HL-60/S4 treated with phorbol 12-myristate 13-acetate at 8.2 ng/mL for 4 days and 3 days (cell line): ENCODE data around the gene PRRT3.

ENCODE experiments used
- in situ Hi-C: fragments of 300-500 bp; cut with MboI; formaldehyde crosslinking; loops from 2 replicates; pipeline ENCODE4 v1.15.0; 2022; ENCODE audit warnings: low sequenced_read_pairs

Gene PRRT3

GRCh38 chr3:9951962-9952805 is at the start of gene PRRT3:
Gene PRRT3, minus strand, starts transcription at chr3:9952408. Its CDS starts 2,293 bp downstream, at chr3:9950115.
- in situ Hi-C loops, result no loop called here

DNA sequence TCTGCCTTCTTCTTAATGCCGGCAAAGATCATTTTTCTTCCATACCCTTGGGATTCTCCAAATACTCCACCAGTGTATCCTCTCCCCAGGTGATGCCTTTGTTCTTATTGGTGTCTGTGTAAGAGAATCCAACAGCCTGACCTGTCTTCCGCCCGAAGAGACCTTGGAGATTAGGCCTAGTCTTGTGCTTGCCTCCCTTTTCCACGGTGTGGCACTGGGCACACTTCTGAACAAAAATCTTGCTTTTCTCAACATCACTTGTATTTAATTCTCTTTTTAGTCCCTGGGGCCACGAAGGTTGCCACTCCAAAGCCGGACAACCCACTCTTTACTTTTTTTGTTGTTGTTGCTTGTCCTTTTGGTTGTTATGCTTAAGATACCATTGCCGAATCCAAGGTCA is 48.5 kb upstream of the PRRT3 start:
- in situ Hi-C loops, result no loop called here

DNA sequence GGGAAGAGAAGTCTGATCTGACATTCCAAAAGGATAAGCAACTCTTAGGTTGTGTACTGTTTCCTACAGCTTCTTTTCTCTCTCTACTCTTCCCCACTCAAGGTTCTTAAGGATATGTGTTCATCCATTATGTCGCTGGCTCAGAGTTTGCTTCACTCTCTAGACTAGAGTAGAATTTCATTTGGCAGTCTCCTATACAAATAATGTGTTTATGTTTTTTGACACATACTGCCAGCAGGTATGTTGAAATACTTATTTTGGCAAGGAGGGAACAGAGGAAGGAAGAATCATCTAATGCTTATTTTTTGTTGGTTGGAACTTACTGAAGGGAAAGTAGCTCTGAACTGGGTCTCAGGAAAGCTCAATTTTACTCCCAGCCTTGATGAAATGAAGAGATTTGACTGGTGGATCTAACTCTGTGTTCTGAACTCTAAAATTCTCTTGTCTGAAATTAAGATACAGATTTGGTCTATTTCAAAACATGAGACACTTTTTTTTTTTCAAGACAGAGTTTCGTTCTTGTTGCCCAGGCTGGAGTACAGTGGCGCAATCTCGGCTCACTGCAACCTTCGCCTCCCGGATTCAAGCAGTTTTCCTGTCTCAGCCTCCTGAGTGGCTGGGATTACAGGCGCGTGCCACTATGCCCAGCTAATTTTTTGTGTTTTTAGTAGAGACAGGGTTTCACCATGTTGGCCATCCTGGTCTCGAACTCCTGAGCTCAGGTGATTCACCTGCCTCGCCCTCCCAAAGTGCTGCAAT is 42.1 kb upstream of the PRRT3 start:
- in situ Hi-C loops, result no loop called here

DNA sequence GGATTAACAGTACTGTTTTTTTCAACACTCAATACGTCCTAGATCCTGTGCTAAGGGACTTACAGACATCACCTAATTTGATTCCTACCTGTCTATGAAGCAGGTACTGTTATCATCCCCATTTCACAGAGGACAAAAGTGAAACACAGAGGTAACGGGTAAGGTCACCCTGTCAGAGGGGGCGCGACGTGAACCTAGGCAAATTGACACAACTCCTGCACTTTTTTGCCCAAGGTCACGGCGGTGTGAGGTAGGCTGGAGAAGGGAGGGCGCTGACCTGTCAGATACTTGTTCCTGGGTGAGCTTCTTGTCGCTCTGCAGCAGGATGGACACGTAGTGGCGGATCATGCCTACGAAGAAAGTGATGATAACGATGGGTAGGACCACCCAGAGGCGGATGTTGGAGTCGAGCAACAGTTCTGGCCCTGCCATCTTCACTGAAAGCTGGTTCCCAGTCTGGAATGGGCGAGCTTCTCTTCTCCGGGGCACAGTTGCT is 34.1 kb upstream of the PRRT3 start:
- in situ Hi-C loops, result no loop called here

DNA sequence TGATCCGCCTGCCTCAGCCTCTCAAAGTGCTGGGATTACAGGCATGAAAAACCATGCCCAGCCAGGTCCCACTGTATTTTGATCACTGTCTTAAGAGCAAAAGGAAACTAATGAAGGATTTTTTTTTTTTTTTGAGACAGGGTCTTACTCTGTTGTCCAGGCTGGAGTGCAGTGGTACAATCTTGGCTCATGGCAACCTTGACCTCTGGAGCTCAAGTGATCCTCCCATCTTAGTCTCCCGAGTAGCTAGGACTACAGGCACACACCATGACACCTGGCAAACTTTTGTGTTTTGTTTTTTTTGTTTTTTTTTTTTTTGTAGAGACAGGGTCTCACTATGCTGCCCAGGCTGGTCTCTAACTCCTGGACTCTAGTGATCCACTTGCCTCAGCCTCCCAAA is 28.0 kb upstream of the PRRT3 start:
- in situ Hi-C loops, result no loop called here

DNA sequence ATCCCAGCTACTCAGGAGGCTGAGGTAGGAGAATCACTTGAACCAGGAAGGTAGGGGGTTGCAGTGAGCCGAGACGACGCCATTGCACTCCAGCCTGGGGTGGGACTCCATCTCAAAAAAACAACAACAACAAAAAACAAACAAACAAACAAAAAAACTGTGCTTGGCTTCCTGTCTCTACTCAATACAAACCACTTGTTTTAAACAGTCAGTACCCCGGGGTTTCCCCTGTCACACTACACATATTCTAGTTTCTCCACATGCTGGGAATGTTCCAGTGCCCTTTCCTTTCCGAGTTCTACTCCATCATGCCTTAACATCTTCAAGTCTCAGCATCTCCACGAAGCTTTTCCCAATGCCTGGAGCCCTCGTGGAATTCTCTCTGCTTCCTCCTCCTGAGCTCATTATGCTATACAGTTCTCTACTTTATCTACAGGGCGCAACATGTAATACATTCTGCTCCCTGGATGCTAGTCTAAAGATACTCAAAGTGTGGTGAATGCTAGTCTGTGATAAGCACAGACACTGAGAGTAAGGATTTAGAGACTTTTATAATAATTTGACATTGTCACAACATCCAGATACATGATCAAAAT is 26.6 kb upstream of the PRRT3 start:
- in situ Hi-C loops, result no loop called here

DNA sequence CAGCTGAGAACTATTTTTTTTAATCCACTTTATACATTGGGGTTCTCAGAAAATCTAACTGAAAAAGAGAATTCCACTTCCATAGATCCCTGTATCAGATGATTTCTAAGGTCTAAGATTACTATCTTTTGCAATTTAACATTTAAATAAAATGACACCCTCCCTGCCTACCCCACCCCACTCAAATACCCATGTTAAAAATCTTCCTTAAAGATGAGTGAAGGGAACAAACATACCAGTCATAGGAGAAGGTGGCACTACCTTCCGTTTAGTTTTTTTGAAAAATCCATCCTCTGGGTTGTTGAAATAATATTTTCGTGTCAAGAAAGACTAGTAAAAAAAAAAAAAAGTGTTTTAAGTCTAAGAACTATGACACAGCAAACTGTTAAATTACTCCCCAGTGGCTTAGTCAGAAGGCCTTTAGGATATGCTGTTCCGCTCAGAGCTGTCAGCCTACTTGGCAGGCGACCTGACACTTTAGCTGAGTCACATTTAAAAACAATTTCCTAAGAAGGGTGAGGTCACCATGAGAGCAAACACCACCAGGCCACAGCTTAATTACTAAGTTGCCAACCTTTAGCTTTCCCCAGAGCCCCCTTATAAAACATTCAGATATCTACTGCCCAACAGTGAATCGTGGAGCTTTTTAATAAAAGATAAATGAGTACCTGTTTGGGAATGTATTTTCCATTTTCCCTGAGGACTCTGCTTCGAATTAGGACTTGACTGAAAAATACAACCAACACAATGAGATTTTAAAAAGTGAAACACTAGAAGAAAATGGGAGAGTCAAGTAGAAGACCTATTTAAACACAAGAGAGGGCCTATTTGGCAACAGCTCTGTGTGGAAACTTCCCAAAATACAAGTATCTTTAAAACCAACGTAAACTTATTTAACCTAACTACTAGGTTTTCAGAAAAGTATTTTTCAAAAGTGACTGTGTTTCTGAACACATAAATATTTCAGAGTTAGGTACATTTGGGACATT is 24.8 kb upstream of the PRRT3 start:
- in situ Hi-C loops, result no loop called here

DNA sequence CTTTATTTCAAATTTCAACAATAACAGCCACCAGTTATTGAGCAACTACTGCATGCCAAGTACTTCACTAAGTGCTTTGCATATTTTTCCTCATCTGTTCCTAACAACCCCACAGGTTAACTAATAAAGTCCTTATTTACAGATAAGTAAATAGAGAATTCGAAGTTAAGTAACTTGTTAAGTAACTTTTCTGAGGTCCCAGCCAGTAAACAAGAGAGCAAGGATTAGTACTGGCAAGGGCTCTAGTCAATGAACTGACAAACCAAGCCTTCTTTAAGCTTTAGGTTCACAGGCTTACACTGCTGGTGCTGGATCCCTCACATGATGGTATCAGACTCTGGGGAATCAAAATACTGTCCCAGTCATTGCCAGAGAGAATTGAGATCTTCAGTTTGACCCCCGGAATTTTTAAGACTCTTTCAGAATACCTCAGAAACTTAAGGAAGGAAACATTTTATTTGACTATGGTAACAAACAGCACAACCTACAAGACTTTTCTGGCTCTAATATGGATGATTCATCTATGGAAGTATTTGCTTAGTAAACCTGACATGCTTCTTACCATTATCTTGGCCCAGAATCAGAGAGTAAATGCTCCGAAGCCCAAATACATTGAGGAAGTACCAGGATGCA is 17.9 kb upstream of the PRRT3 start:
- in situ Hi-C loops, result no loop called here

DNA sequence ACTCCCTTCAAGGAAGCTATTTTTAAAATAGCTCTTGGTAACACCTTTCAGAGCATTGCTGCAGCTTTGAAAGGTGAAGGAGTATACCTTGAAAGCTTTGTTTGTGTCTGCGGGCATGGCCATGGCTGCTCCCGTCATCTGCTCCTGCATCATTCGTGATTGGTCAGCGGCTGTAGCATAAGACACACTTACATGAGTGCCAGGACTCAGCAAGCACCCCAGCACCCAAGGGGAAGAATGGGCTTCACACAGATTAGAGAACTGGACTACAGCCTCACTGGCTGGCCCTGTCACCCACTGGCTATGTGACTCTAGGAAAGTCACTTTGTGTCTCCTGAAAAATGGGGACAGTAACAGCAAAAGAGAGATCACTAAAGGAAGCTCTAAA is 17.4 kb upstream of the PRRT3 start:
- in situ Hi-C loops, result no loop called here

GRCh38 chr3:9966841-9967240 is 14.6 kb upstream of the PRRT3 start:
- in situ Hi-C loops, result no loop called here

DNA sequence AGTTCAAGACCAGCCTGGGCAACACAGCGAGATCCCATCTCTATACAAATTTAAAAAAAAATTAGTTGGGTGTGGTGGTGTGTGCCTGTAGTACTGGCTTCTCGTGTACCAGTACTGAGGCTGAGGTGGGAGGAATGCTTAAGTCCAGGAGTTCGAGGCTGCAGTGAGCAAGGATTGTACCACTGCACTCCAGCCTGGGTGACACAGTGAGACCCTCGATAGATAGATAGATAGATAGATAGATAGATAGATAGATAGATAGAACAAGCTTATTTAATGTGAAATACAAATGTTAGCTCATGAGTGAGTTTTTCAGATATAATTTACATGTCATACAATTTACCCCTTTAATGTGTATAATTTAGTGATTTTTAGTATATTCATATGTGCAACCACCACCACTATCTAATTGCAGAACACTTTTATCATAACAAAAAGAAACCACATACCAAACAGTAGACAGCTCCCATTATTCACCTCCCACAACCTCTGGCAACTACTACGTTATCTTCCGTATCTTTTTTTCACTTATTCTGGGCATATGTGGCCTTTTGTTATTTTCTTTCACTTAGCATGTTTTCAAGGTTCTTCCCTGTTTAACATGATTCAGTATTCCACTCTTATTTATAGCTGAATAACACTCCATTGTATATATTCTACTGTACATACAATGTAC is 13.1 kb upstream of the PRRT3 start:
- in situ Hi-C loops, result no loop called here

- in situ Hi-C loops, result no loop called here
These were observed 5.0 kb upstream of the PRRT3 start for GRCh38 chr3:9957214-9957613.

- in situ Hi-C loops, result no loop called here
These were observed 3.6 kb upstream of the PRRT3 start for GRCh38 chr3:9955611-9956352.

DNA sequence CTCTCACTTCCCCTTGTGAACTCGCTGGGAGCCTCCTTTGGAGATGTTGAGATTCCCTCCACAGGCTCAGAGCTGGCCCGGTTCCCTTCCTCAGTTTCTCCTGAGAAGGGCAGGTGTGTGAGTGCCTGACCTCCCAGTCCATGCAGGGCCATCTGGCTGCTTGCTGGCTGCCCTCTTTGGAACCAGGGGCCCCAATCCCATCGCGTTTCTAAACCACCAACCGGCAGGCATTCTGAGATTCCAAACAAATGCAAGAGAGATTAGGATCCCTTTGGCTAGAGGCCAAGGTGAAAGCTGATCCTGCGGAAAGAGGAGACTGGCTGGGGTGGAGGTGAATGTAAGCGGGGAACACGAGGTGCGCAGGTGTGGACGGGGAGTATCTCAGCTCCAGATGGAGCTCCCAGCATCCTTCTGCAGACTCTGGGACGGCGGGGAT is 2.9 kb upstream of the PRRT3 start:
- in situ Hi-C loops, result no loop called here

DNA sequence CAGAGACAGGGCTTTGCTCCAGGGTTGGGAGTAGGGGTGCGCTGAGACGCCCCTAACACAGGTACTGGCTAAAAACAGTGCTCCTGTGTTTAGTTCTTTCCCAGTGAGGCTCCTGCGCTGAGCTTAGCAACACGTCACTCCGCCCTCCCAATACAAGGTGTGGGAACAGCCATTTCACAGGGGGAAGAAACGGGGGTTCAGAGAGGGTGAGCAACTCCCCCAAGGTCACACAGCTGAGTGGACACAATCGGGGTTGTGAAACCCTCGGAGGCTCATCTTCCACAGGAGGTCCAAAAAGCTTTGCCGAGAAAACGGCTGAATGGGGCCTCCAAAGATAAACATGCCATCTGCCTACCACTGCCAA is 628 bp downstream of the PRRT3 start:
- in situ Hi-C loops, result no loop called here

- in situ Hi-C loops, result no loop called here
These were observed 1.1 kb downstream of the PRRT3 start for GRCh38 chr3:9951126-9951525.

- in situ Hi-C loops, result no loop called here
These were observed 2.6 kb downstream of the PRRT3 start for GRCh38 chr3:9949626-9950025.

DNA sequence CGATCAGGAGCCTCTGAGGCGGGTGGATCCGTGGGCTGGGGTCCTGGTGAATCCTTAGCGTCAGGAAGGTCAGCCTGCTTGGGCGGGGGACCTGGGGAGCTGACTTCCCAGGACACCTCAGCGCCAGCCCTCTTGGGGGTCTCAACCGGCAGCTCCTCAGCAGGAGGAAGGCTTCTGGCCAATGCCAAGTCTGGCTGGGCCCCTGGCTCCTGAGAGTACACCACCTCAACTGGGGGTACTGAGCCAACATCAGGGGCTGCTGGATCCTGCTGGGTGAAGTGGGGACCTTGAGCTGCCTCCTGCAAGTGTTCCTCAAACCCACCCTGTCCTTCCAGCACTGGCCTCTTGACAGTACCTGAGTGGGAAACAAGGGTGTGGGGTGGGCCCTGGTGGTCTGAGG is 3.1 kb downstream of the PRRT3 start:
- in situ Hi-C loops, result no loop called here

DNA sequence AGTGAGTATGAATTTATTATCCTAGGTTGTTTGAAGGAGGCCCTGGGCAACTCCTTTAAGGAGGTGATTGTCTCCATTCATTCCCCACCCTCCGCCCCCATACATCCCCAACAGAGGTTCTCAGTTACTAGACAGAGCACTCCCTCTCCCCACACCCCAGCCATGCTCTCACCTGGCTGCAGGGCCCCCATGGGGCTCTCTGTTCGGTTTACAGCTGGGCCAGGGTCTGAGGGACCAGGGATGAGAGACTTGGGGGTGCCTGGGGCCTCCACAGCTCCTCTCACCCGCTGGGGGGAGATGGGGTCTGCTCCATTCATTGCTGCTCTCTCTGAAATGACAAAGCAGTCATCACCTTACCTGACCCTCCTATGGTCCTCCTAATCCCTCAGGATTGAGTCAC is 3.6 kb downstream of the PRRT3 start:
- in situ Hi-C loops, result no loop called here
